Measurements from ENCODE around the gene PPFIA4.

Gene PPFIA4

GRCh38 chr1:203037509-203038190 is 11.4 kb downstream of the PPFIA4 start:
- DNase-seq (ENCODE audit: extremely low read depth, low read depth), result no peak
- TF ChIP-seq CTCF (IDR thresholded peaks at IDR 0.05; ENCODE audit: low read depth, low read length), result no peak

GRCh38 chr1:203038217-203038741 is 12.0 kb downstream of the PPFIA4 start:
- peak; percentile 20 for TF ChIP-seq CTCF (IDR thresholded peaks at IDR 0.05; ENCODE audit: low read depth, low read length)
- peak; percentile 22 for DNase-seq (ENCODE audit: extremely low read depth, low read depth)

- peak; percentile 94 for TF ChIP-seq CTCF (IDR thresholded peaks at IDR 0.05; ENCODE audit: low read depth, low read length)
- peak; percentile 38 for DNase-seq (ENCODE audit: extremely low read depth, low read depth)
These were observed 12.8 kb downstream of the PPFIA4 start for GRCh38 chr1:203038891-203039608.

GRCh38 chr1:203039609-203040512 is 13.6 kb downstream of the PPFIA4 start:
- DNase-seq (ENCODE audit: extremely low read depth, low read depth), result no peak
- TF ChIP-seq CTCF (IDR thresholded peaks at IDR 0.05; ENCODE audit: low read depth, low read length), result peak; percentile 32

GRCh38 chr1:203040513-203041275 is 14.4 kb downstream of the PPFIA4 start:
- no peak for DNase-seq (ENCODE audit: extremely low read depth, low read depth)
- TF ChIP-seq CTCF (IDR thresholded peaks at IDR 0.05; ENCODE audit: low read depth, low read length), result no peak

GRCh38 chr1:203041351-203041932 is 15.2 kb downstream of the PPFIA4 start:
- no peak for DNase-seq (ENCODE audit: extremely low read depth, low read depth)

More at GRCh38 chr1:203041351-203041932, 15.2 kb downstream of the PPFIA4 start:
- no peak for TF ChIP-seq CTCF (IDR thresholded peaks at IDR 0.05; ENCODE audit: low read depth, low read length)

Data from AG09319 (cell line).